ENCODE measurements around the gene GPR160.

DNA sequence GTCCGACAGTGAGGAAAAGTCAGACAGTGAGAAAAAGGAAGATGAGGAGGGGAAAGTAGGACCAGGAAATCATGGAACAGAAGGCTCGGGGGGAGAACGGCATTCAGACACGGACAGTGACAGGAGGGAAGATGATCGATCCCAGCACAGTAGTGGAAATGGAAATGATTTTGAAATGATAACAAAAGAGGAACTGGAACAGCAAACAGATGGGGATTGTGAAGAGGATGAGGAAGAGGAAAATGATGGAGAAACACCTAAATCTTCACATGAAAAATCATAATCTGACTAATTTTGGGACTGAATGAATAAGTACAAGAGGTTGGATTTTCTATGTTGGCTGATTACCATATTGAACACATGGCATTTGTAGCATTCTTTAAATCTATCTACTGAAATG, 45.0 kb upstream of the GPR160 start:
- TF ChIP-seq, protein P1, sequence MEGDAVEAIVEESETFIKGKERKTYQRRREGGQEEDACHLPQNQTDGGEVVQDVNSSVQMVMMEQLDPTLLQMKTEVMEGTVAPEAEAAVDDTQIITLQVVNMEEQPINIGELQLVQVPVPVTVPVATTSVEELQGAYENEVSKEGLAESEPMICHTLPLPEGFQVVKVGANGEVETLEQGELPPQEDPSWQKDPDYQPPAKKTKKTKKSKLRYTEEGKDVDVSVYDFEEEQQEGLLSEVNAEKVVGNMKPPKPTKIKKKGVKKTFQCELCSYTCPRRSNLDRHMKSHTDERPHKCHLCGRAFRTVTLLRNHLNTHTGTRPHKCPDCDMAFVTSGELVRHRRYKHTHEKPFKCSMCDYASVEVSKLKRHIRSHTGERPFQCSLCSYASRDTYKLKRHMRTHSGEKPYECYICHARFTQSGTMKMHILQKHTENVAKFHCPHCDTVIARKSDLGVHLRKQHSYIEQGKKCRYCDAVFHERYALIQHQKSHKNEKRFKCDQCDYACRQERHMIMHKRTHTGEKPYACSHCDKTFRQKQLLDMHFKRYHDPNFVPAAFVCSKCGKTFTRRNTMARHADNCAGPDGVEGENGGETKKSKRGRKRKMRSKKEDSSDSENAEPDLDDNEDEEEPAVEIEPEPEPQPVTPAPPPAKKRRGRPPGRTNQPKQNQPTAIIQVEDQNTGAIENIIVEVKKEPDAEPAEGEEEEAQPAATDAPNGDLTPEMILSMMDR (IDR thresholded peaks at IDR 0.05; ENCODE audit: insufficient read depth, low read depth, low read length) = no peak
- no peak for TF ChIP-seq EZH2 (IDR thresholded peaks at IDR 0.05; ENCODE audit: insufficient read depth, low read length)

Data from astrocyte (in vitro differentiated cells and primary cell).